Tibial nerve (tissue), 4 donors: Measurements from ENCODE around the gene GSTM5.

Experiments
- CTCF ChIP-seq, 5 experiments: fragments of 200-600 bp in 3 of 5; fragments of 450-650 bp in 2 of 5; sonication (generic) in 3 of 5; IDR thresholded peaks; one replicate each; pipeline ENCODE4 v1.5.1; 2016 to 2019; ENCODE audit warnings: antibody characterized with exemption in 5 of 5, mild to moderate bottlenecking in 3 of 5, moderate library complexity in 2 of 5
- EP300 ChIP-seq, 2 donors: sonication (generic); formaldehyde crosslinking; IDR thresholded peaks; one replicate each; pipeline ENCODE4 v1.6.1; 2017; ENCODE audit warnings: antibody characterized with exemption in 2 of 2, mild to moderate bottlenecking in 1 of 2
- POLR2A ChIP-seq, 2 donors: fragments of 450-650 bp; IDR thresholded peaks; one replicate each; pipeline ENCODE4 v1.6.1; 2017; ENCODE audit warnings: antibody characterized with exemption in 2 of 2, mild to moderate bottlenecking in 2 of 2, moderate library complexity in 2 of 2

GRCh38 chr1:109716121-109716520, 4.1 kb downstream of the GSTM5 start:
- TF ChIP-seq CTCF (IDR thresholded peaks at IDR 0.05) (no peak), POLR2A (IDR thresholded peaks at IDR 0.05) (no peak), EP300 (IDR thresholded peaks at IDR 0.05) (no peak)
